ENCODE results near the gene ADAM17.
A peak's percentile ranks its signal among the peaks of the same experiment; 100 is the strongest.
"Not testable (repeated sequence)": the region's sequence is repeated elsewhere in the genome, so short reads cannot be mapped to it uniquely, and the experiment has no call there.

ADAM17 gene

GRCh38 chr2:9524291-9524690 lies 31.3 kb downstream of the ADAM17 start:
- no peak for DNase-seq (ENCODE audit: low read depth in 1 of 2, low spot score in 1 of 2)

GRCh38 chr2:9519250-9519649 lies 36.4 kb downstream of the ADAM17 start:
- DNase-seq (ENCODE audit: low read depth in 1 of 2, low spot score in 1 of 2) = no peak

- no peak for DNase-seq (ENCODE audit: low read depth in 1 of 2, low spot score in 1 of 2)
These were observed 36.9 kb downstream of the ADAM17 start for GRCh38 chr2:9518780-9519179.

GRCh38 chr2:9518163-9518562 lies 37.5 kb downstream of the ADAM17 start:
- no peak for DNase-seq (ENCODE audit: low read depth in 1 of 2, low spot score in 1 of 2)

- DNase-seq (ENCODE audit: low read depth in 1 of 2, low spot score in 1 of 2) = no peak
These were observed 38.4 kb downstream of the ADAM17 start for GRCh38 chr2:9517118-9517782.

- DNase-seq (ENCODE audit: low read depth in 1 of 2, low spot score in 1 of 2) = not testable (repeated sequence)
These were observed 41.7 kb downstream of the ADAM17 start for GRCh38 chr2:9513946-9514345.

GRCh38 chr2:9508931-9509330 lies 46.7 kb downstream of the ADAM17 start:
- no peak for DNase-seq (ENCODE audit: low read depth in 1 of 2, low spot score in 1 of 2)

GRCh38 chr2:9498210-9498609 lies 57.4 kb downstream of the ADAM17 start:
- no peak for DNase-seq (ENCODE audit: low read depth in 1 of 2, low spot score in 1 of 2)

- DNase-seq (ENCODE audit: low read depth in 1 of 2, low spot score in 1 of 2) = no peak
These were observed 58.6 kb downstream of the ADAM17 start for GRCh38 chr2:9497017-9497416.

GRCh38 chr2:9494081-9494480 lies 61.5 kb downstream of the ADAM17 start:
- no peak for DNase-seq (ENCODE audit: low read depth in 1 of 2, low spot score in 1 of 2)

GRCh38 chr2:9493478-9493877 lies 62.2 kb downstream of the ADAM17 start:
- DNase-seq (ENCODE audit: low read depth in 1 of 2, low spot score in 1 of 2) = no peak

- no peak for DNase-seq (ENCODE audit: low read depth in 1 of 2, low spot score in 1 of 2)
These were observed 62.7 kb downstream of the ADAM17 start for GRCh38 chr2:9492927-9493326.

- no peak for DNase-seq (ENCODE audit: low read depth in 1 of 2, low spot score in 1 of 2)
These were observed 64.8 kb downstream of the ADAM17 start for GRCh38 chr2:9490789-9491188.

GRCh38 chr2:9488583-9489547 lies 66.8 kb downstream of the ADAM17 start:
- DNase-seq (ENCODE audit: low read depth in 1 of 2, low spot score in 1 of 2) = no peak

- DNase-seq (ENCODE audit: low read depth in 1 of 2, low spot score in 1 of 2) = no peak
These were observed 71.1 kb downstream of the ADAM17 start for GRCh38 chr2:9484533-9484932.

GRCh38 chr2:9483107-9483506 lies 72.5 kb downstream of the ADAM17 start:
- no peak for DNase-seq (ENCODE audit: low read depth in 1 of 2, low spot score in 1 of 2)

GRCh38 chr2:9480157-9480556 lies 75.5 kb downstream of the ADAM17 start:
- DNase-seq (ENCODE audit: low read depth in 1 of 2, low spot score in 1 of 2) = no peak

- no peak for DNase-seq (ENCODE audit: low read depth in 1 of 2, low spot score in 1 of 2)
These were observed 77.1 kb downstream of the ADAM17 start for GRCh38 chr2:9478526-9478925.

- no peak for DNase-seq (ENCODE audit: low read depth in 1 of 2, low spot score in 1 of 2)
These were observed 77.7 kb downstream of the ADAM17 start for GRCh38 chr2:9477914-9478313.

GRCh38 chr2:9474361-9475057 lies 81.1 kb downstream of the ADAM17 start, which contains the start of gene IAH1:
Gene IAH1, plus strand, starts transcription at chr2:9474551. Its CDS starts 16 bp downstream, at chr2:9474567.
- peak; percentile 51 to 68 for DNase-seq (ENCODE audit: low read depth in 1 of 2, low spot score in 1 of 2)

GRCh38 chr2:9473985-9474360 lies 81.7 kb downstream of the ADAM17 start:
- DNase-seq (ENCODE audit: low read depth in 1 of 2, low spot score in 1 of 2) = peak; percentile 44 to 53
